Testis (tissue), 3 donors: Measurements from ENCODE around the gene B4GALNT4. TPM values are rescaled to one million over a fixed set of nuclear protein-coding genes. Genes with fewer than 3 reads are reported as not detected.

Experiments
- DNase-seq: peaks from one replicate; pipeline ENCODE4 v3.0.0-alpha.2; 2019
- H3K27ac ChIP-seq, 2 donors: fragments of 200-600 bp; sonication (generic); one replicate each; pipeline ENCODE4 v1.5.1; 2019
- H3K27me3 ChIP-seq: fragments of 200-600 bp; sonication (generic); one replicate; pipeline ENCODE4 v1.5.1; 2019
- H3K36me3 ChIP-seq: fragments of 200-600 bp; sonication (generic); one replicate; pipeline ENCODE4 v1.5.1; 2017; ENCODE audit warnings: low read depth; ENCODE audit errors: missing control alignments
- H3K4me1 ChIP-seq: fragments of 200-600 bp; sonication (generic); one replicate; pipeline ENCODE4 v1.5.1; 2019
- H3K4me3 ChIP-seq, 2 donors: fragments of 200-600 bp; sonication (generic); one replicate each; pipeline ENCODE4 v1.5.1; 2017 to 2019
- H3K9me3 ChIP-seq: fragments of 200-600 bp; sonication (generic); one replicate; pipeline ENCODE4 v1.5.1; 2017
- CTCF ChIP-seq, 3 experiments: fragments of 450-650 bp in 2 of 3; fragments of 200-600 bp in 1 of 3; sonication (generic) in 1 of 3; IDR thresholded peaks; one replicate each; pipeline ENCODE4 v1.5.1; 2016 to 2019; ENCODE audit warnings: antibody characterized with exemption in 3 of 3, mild to moderate bottlenecking in 2 of 3, moderate library complexity in 1 of 3
- POLR2A ChIP-seq: fragments of 450-650 bp; IDR thresholded peaks from one replicate; pipeline ENCODE4 v1.6.1; 2017; ENCODE audit warnings: antibody characterized with exemption, mild to moderate bottlenecking, moderate library complexity
- WGBS, 2 donors: methylation state at CpG; one replicate each; pipeline ENCODE4 v1.1.5; 2018; 5-methylcytosine and 5-hydroxymethylcytosine counted together
- intact Hi-C: fragments of 100-400 bp; cut with DNase I; formaldehyde crosslinking; loops from one replicate; pipeline ENCODE4 v1.15.1; 2023; ENCODE audit warnings: low total_unique reads
- polyA plus RNA-seq: library from polyadenylated mRNA; stranded (reverse); fragments of 350-450 nt; fragmentation: Illumina TruSeq; extraction: RNeasy Lipid Tissue Mini Kit (QIAGEN cat#74804); gene quantifications from one replicate; pipeline ENCODE4 v1.2.3, GENCODE V29; 2014; ENCODE audit warnings: low read depth, low replicate concordance; ENCODE audit not compliant: insufficient read depth
- total RNA-seq, 2 donors: library from RNA; depleted of rRNA; stranded (reverse); fragments of >200 nt; gene quantifications; one replicate each; pipeline ENCODE4 v1.2.3, GENCODE V29; 2016

The B4GALNT4 gene
- total and polyA plus RNA-seq, 3 donors from 2014 or later = 4.3 to 10.1 (median 7.2) TPM

- peaks cover 8% of the 10 kb centered on the region for H3K4me1 ChIP-seq
- H3K27ac ChIP-seq = no peak overlapping the region
- intact Hi-C loops = no loop called here
- H3K4me3 ChIP-seq = no peak overlapping the region
- no peak for TF ChIP-seq CTCF (IDR thresholded peaks at IDR 0.05)
- TF ChIP-seq POLR2A = no peak
- no peaks in the 10 kb centered on the region for H3K36me3 ChIP-seq
- no peak for DNase-seq
- no peaks in the 10 kb centered on the region for H3K27me3 ChIP-seq
- no peaks in the 10 kb centered on the region for H3K9me3 ChIP-seq
- 64 to 82% methylated on average over 28 to 44 of the region's 55 CpGs for WGBS, 2 donors
Measured at GRCh38 chr11:403021-403760, 33.9 kb downstream of the B4GALNT4 start.

GRCh38 chr11:403761-404431 is 34.6 kb downstream of the B4GALNT4 start:
- Histone ChIP-seq H3K27me3 (no peaks in the 10 kb centered on the region), H3K4me3 (no peak overlapping the region), H3K4me1 (peaks cover 8% of the 10 kb centered on the region), H3K36me3 (no peaks in the 10 kb centered on the region), H3K27ac (no peak overlapping the region), H3K9me3 (no peaks in the 10 kb centered on the region)
- 93 to 97% methylated on average over 11 to 27 of the region's 27 CpGs for WGBS, 2 donors
- DNase-seq = no peak
- intact Hi-C loops = no loop called here
- no peak for TF ChIP-seq POLR2A
- TF ChIP-seq CTCF (IDR thresholded peaks at IDR 0.05) = no peak

- DNase-seq = no peak
- Histone ChIP-seq H3K27me3 (no peaks in the 10 kb centered on the region), H3K36me3 (no peaks in the 10 kb centered on the region), H3K9me3 (no peaks in the 10 kb centered on the region), H3K4me1 (peaks cover 8% of the 10 kb centered on the region), H3K4me3 (no peak overlapping the region), H3K27ac (no peak overlapping the region)
- intact Hi-C loops = no loop called here
- 89 to 91% methylated on average over 9 to 14 of the region's 14 CpGs for WGBS, 2 donors
- TF ChIP-seq POLR2A (no peak), CTCF (IDR thresholded peaks at IDR 0.05) (no peak)
Measured at GRCh38 chr11:404551-405264, 35.4 kb downstream of the B4GALNT4 start.

- Histone ChIP-seq H3K36me3 (no peaks in the 10 kb centered on the region), H3K4me1 (peaks cover 8% of the 10 kb centered on the region), H3K9me3 (no peaks in the 10 kb centered on the region), H3K27me3 (no peaks in the 10 kb centered on the region), H3K27ac (no peak overlapping the region), H3K4me3 (no peak overlapping the region)
- TF ChIP-seq POLR2A = no peak
- no peak for TF ChIP-seq CTCF (IDR thresholded peaks at IDR 0.05)
- WGBS, 2 donors = 45 to 64% methylated on average over 11 to 17 of the region's 17 CpGs
- intact Hi-C loops = no loop called here
- DNase-seq = peak; percentile 51
Measured at GRCh38 chr11:405323-405953, 36.1 kb downstream of the B4GALNT4 start.
